HEK293 (cell line): ENCODE results near the gene DACH2.

Source experiments
- CTCF ChIA-PET: fragments of 350-600 bp; formaldehyde crosslinking; extraction: SDS; loops from one replicate; lab custom pipeline; 2021; ENCODE audit warnings: antibody characterized with exemption; lab: Yijun Ruan, JAX
- POLR2A ChIA-PET: fragments of 300-600 bp; formaldehyde crosslinking; extraction: SDS; loops from one replicate; lab custom pipeline; 2020; ENCODE audit warnings: antibody characterized with exemption, inconsistent platforms; lab: Yijun Ruan, JAX
- H3K27ac ChIP-seq: fragments of 200-500 bp; sonication (Bioruptor generic); 2 replicates; pipeline ENCODE4 v1.5.1; 2014; ENCODE audit warnings: low read depth, low read length, control low read depth, inconsistent platforms; ENCODE audit errors: extremely low read depth
- H3K36me3 ChIP-seq, 2 experiments: fragments of 200-500 bp in 1 of 2; sonication (Bioruptor generic) in 1 of 2; 1 replicate in 1 of 2; 2 replicates in 1 of 2; pipeline ENCODE4 v1.5.1; 2014 to 2017; ENCODE audit warnings: inconsistent platforms in 2 of 2, low read length in 2 of 2; ENCODE audit not compliant: control insufficient read depth in 2 of 2, insufficient read depth in 1 of 2
- H3K4me1 ChIP-seq: fragments of 200-500 bp; sonication (Bioruptor generic); 2 replicates; pipeline ENCODE4 v1.5.1; 2014; ENCODE audit warnings: mild to moderate bottlenecking, low read length, inconsistent platforms; ENCODE audit not compliant: control insufficient read depth, insufficient read depth
- H3K4me3 ChIP-seq: 2 replicates; pipeline ENCODE4 v1.5.1; 2011; ENCODE audit warnings: low read depth, mild to moderate bottlenecking, control low read depth, low read length, moderate library complexity
- H3K9me3 ChIP-seq: fragments of 200-500 bp; sonication (Bioruptor generic); 2 replicates; pipeline ENCODE4 v1.5.1; 2014; ENCODE audit warnings: low read depth, low read length, inconsistent platforms; ENCODE audit not compliant: control insufficient read depth, insufficient read depth
- BCL11B ChIP-seq: fragments of 450-650 bp; formaldehyde crosslinking; IDR thresholded peaks from 2 replicates; pipeline ENCODE4 v1.5.1; 2016; ENCODE audit warnings: low read depth, missing biosample characterization, missing genetic modification characterization
- GLIS2 ChIP-seq: fragments of 450-650 bp; formaldehyde crosslinking; IDR thresholded peaks from 2 replicates; pipeline ENCODE4 v1.5.1; 2016; ENCODE audit warnings: missing biosample characterization, missing genetic modification characterization
- OVOL3 ChIP-seq: fragments of 450-650 bp; formaldehyde crosslinking; IDR thresholded peaks from 2 replicates; pipeline ENCODE4 v1.5.1; 2016; ENCODE audit warnings: missing biosample characterization, missing genetic modification characterization
- ZBTB7A ChIP-seq: fragments of 450-650 bp; formaldehyde crosslinking; IDR thresholded peaks from 2 replicates; pipeline ENCODE4 v1.5.1; 2016; ENCODE audit warnings: low read depth, missing biosample characterization, missing genetic modification characterization
- ZNF114 ChIP-seq: fragments of 450-650 bp; formaldehyde crosslinking; IDR thresholded peaks from 2 replicates; pipeline ENCODE4 v1.5.0; 2017; ENCODE audit warnings: missing biosample characterization, missing genetic modification characterization
- ZNF202 ChIP-seq: fragments of 450-650 bp; formaldehyde crosslinking; IDR thresholded peaks from 2 replicates; pipeline ENCODE4 v1.5.1; 2016; ENCODE audit warnings: missing biosample characterization, missing genetic modification characterization, borderline replicate concordance
- ZNF521 ChIP-seq: fragments of 450-650 bp; formaldehyde crosslinking; IDR thresholded peaks from 2 replicates; pipeline ENCODE4 v1.5.1; 2017; ENCODE audit warnings: missing biosample characterization, mild to moderate bottlenecking, missing genetic modification characterization
- ZNF549 ChIP-seq: fragments of 450-650 bp; IDR thresholded peaks from 2 replicates; pipeline ENCODE4 v1.5.1; 2018; ENCODE audit warnings: missing biosample characterization, missing genetic modification characterization, mild to moderate bottlenecking, inconsistent platforms, moderate library complexity
- ZNF561 ChIP-seq: fragments of 450-650 bp; IDR thresholded peaks from 2 replicates; pipeline ENCODE4 v1.5.1; 2018; ENCODE audit warnings: missing biosample characterization, missing genetic modification characterization, borderline replicate concordance
- ZNF670 ChIP-seq: fragments of 450-650 bp; formaldehyde crosslinking; IDR thresholded peaks from 2 replicates; pipeline ENCODE4 v1.5.1; 2016; ENCODE audit warnings: missing biosample characterization, missing genetic modification characterization, low read depth
- ZNF785 ChIP-seq: fragments of 450-650 bp; formaldehyde crosslinking; IDR thresholded peaks from 2 replicates; pipeline ENCODE4 v1.5.1; 2016; ENCODE audit warnings: missing biosample characterization, missing genetic modification characterization
- ZNF830 ChIP-seq: fragments of 450-650 bp; IDR thresholded peaks from 2 replicates; pipeline ENCODE4 v1.5.0; 2018; ENCODE audit warnings: missing biosample characterization, missing genetic modification characterization, low read depth, mild to moderate bottlenecking, moderate library complexity
- TF ChIP-seq, protein P1 (sequence below): fragments of 450-650 bp; formaldehyde crosslinking; IDR thresholded peaks from 2 replicates; pipeline ENCODE4 v1.5.1; 2016; ENCODE audit warnings: missing biosample characterization, missing genetic modification characterization
- TF ChIP-seq, protein P2 (sequence below): fragments of 450-650 bp; formaldehyde crosslinking; IDR thresholded peaks from 2 replicates; pipeline ENCODE4 v1.5.1; 2016; ENCODE audit warnings: missing biosample characterization, missing genetic modification characterization, borderline replicate concordance
- TF ChIP-seq, protein P3 (sequence below): fragments of 450-650 bp; formaldehyde crosslinking; IDR thresholded peaks from 2 replicates; pipeline ENCODE4 v1.5.1; 2016; ENCODE audit warnings: missing biosample characterization, missing genetic modification characterization
- TF ChIP-seq, protein P4 (sequence below): fragments of 450-650 bp; formaldehyde crosslinking; IDR thresholded peaks from 2 replicates; pipeline ENCODE4 v1.5.1; 2017; ENCODE audit warnings: missing biosample characterization, missing genetic modification characterization
- TF ChIP-seq, protein P5 (sequence below): fragments of 450-650 bp; formaldehyde crosslinking; IDR thresholded peaks from 2 replicates; pipeline ENCODE4 v1.5.1; 2016; ENCODE audit warnings: missing biosample characterization, missing genetic modification characterization

Gene DACH2

DNA sequence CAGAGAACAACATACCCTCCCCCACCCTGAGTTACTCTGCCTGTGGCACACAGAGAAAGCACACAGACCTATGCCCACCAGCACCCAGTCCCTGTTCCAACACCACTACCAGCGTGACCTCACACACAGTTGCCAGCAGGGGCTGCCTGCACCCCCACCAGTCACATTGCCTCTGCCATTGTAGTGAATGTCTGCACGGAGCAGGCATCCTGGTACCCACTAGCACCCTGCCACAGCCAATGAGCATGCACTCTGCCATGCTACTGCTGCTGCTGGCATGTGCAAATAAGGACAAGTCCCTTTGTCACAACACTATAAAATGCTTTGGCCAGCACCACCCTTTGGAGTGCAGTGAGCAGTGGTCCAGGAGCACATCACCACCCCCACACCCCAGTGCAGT lies 47.1 kb downstream of the DACH2 start:
- CTCF ChIA-PET = no interaction called here
- H3K4me1 ChIP-seq = no peaks in the 10 kb centered on the region
- TF ChIP-seq ZNF830 (no peak), ZNF202 (tag by site-specific recombination) (no peak), ZNF670 (tag by site-specific recombination) (no peak), ZNF521 (tag by site-specific recombination) (no peak), GLIS2 (no peak)
- TF ChIP-seq, protein P1, sequence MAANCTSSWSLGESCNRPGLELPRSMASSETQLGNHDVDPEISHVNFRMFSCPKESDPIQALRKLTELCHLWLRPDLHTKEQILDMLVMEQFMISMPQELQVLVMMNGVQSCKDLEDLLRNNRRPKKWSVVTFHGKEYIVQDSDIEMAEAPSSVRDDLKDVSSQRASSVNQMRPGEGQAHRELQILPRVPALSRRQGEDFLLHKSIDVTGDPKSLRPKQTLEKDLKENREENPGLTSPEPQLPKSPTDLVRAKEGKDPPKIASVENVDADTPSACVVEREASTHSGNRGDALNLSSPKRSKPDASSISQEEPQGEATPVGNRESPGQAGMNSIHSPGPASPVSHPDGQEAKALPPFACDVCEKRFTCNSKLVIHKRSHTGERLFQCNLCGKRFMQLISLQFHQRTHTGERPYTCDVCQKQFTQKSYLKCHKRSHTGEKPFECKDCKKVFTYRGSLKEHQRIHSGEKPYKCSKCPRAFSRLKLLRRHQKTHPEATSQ (tag by site-specific recombination) = no peak
- TF ChIP-seq, protein P2, sequence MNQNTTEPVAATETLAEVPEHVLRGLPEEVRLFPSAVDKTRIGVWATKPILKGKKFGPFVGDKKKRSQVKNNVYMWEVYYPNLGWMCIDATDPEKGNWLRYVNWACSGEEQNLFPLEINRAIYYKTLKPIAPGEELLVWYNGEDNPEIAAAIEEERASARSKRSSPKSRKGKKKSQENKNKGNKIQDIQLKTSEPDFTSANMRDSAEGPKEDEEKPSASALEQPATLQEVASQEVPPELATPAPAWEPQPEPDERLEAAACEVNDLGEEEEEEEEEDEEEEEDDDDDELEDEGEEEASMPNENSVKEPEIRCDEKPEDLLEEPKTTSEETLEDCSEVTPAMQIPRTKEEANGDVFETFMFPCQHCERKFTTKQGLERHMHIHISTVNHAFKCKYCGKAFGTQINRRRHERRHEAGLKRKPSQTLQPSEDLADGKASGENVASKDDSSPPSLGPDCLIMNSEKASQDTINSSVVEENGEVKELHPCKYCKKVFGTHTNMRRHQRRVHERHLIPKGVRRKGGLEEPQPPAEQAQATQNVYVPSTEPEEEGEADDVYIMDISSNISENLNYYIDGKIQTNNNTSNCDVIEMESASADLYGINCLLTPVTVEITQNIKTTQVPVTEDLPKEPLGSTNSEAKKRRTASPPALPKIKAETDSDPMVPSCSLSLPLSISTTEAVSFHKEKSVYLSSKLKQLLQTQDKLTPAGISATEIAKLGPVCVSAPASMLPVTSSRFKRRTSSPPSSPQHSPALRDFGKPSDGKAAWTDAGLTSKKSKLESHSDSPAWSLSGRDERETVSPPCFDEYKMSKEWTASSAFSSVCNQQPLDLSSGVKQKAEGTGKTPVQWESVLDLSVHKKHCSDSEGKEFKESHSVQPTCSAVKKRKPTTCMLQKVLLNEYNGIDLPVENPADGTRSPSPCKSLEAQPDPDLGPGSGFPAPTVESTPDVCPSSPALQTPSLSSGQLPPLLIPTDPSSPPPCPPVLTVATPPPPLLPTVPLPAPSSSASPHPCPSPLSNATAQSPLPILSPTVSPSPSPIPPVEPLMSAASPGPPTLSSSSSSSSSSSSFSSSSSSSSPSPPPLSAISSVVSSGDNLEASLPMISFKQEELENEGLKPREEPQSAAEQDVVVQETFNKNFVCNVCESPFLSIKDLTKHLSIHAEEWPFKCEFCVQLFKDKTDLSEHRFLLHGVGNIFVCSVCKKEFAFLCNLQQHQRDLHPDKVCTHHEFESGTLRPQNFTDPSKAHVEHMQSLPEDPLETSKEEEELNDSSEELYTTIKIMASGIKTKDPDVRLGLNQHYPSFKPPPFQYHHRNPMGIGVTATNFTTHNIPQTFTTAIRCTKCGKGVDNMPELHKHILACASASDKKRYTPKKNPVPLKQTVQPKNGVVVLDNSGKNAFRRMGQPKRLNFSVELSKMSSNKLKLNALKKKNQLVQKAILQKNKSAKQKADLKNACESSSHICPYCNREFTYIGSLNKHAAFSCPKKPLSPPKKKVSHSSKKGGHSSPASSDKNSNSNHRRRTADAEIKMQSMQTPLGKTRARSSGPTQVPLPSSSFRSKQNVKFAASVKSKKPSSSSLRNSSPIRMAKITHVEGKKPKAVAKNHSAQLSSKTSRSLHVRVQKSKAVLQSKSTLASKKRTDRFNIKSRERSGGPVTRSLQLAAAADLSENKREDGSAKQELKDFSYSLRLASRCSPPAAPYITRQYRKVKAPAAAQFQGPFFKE = no peak
- TF ChIP-seq, protein P3, sequence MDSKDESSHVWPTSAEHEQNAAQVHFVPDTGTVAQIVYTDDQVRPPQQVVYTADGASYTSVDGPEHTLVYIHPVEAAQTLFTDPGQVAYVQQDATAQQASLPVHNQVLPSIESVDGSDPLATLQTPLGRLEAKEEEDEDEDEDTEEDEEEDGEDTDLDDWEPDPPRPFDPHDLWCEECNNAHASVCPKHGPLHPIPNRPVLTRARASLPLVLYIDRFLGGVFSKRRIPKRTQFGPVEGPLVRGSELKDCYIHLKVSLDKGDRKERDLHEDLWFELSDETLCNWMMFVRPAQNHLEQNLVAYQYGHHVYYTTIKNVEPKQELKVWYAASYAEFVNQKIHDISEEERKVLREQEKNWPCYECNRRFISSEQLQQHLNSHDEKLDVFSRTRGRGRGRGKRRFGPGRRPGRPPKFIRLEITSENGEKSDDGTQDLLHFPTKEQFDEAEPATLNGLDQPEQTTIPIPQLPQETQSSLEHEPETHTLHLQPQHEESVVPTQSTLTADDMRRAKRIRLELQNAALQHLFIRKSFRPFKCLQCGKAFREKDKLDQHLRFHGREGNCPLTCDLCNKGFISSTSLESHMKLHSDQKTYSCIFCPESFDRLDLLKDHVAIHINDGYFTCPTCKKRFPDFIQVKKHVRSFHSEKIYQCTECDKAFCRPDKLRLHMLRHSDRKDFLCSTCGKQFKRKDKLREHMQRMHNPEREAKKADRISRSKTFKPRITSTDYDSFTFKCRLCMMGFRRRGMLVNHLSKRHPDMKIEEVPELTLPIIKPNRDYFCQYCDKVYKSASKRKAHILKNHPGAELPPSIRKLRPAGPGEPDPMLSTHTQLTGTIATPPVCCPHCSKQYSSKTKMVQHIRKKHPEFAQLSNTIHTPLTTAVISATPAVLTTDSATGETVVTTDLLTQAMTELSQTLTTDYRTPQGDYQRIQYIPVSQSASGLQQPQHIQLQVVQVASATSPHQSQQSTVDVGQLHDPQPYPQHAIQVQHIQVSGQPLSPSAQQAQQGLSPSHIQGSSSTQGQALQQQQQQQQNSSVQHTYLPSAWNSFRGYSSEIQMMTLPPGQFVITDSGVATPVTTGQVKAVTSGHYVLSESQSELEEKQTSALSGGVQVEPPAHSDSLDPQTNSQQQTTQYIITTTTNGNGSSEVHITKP = no peak
- TF ChIP-seq, all 188 proteins: peak for 0
- Histone ChIP-seq H3K9me3 (no peaks in the 10 kb centered on the region; the same call in none of the 2 replicates), H3K27ac (no peak overlapping the region), H3K4me3 (no peak overlapping the region), H3K36me3 (no peaks in the 10 kb centered on the region)
- POLR2A ChIA-PET = no interaction called here

DNA sequence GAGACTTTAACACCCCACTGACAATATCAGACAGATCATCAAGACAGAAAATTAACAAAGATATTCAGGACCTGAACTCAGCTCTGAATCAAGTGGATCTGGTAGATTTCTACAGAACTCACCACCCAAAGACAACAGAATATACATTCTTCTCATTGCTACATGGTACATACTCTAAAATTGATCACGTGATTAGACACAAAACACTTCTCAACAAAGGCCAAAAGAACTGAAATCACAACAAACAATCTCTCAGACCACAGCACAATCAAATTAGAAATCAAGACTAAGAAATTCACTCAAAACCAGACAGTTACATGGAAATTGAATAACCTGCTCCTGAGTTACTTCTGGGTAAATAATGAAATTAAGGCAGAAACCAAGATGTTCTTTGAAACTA lies 49.6 kb downstream of the DACH2 start:
- Histone ChIP-seq H3K4me1 (no peaks in the 10 kb centered on the region), H3K27ac (no peak overlapping the region), H3K9me3 (peaks cover 3% of the 10 kb centered on the region), H3K4me3 (no peak overlapping the region), H3K36me3 (no peaks in the 10 kb centered on the region)
- TF ChIP-seq BCL11B (tag by site-specific recombination) (no peak), ZNF549 (no peak), ZNF561 (tag by site-specific recombination) (no peak), OVOL3 (no peak), ZNF830 (no peak), ZBTB7A (tag by site-specific recombination) (no peak), ZNF114 (tag by site-specific recombination) (no peak), ZNF785 (no peak)
- TF ChIP-seq, protein P4, sequence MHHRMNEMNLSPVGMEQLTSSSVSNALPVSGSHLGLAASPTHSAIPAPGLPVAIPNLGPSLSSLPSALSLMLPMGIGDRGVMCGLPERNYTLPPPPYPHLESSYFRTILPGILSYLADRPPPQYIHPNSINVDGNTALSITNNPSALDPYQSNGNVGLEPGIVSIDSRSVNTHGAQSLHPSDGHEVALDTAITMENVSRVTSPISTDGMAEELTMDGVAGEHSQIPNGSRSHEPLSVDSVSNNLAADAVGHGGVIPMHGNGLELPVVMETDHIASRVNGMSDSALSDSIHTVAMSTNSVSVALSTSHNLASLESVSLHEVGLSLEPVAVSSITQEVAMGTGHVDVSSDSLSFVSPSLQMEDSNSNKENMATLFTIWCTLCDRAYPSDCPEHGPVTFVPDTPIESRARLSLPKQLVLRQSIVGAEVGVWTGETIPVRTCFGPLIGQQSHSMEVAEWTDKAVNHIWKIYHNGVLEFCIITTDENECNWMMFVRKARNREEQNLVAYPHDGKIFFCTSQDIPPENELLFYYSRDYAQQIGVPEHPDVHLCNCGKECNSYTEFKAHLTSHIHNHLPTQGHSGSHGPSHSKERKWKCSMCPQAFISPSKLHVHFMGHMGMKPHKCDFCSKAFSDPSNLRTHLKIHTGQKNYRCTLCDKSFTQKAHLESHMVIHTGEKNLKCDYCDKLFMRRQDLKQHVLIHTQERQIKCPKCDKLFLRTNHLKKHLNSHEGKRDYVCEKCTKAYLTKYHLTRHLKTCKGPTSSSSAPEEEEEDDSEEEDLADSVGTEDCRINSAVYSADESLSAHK = no peak
- TF ChIP-seq, protein P5, sequence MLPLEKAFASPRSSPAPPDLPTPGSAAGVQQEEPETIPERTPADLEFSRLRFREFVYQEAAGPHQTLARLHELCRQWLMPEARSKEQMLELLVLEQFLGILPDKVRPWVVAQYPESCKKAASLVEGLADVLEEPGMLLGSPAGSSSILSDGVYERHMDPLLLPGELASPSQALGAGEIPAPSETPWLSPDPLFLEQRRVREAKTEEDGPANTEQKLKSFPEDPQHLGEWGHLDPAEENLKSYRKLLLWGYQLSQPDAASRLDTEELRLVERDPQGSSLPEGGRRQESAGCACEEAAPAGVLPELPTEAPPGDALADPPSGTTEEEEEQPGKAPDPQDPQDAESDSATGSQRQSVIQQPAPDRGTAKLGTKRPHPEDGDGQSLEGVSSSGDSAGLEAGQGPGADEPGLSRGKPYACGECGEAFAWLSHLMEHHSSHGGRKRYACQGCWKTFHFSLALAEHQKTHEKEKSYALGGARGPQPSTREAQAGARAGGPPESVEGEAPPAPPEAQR (tag by site-specific recombination) = no peak
- POLR2A ChIA-PET = no interaction called here
- CTCF ChIA-PET = interaction anchor here (0.7 kb wide), 1 partner anchor 12 kb away, joined by 6 read pairs; no protein-coding TSS in a partner anchor
